ENCODE results near the gene MRPL48. TPM values are rescaled to one million over a fixed set of nuclear protein-coding genes. Genes with fewer than 3 reads are reported as not detected.

Gene MRPL48
- polyA plus RNA-seq, 1 of the 3 experiments (the other 2 are of a cell fraction): 29.2 TPM

- no peak for TF ChIP-seq IRF3 (IDR thresholded peaks at IDR 0.05; ENCODE audit: low read depth, low read length)
Observed at GRCh38 chr11:73866586-73866996, 78.9 kb downstream of the MRPL48 start (continued).

- Histone ChIP-seq H3K4me1 (ENCODE audit: control insufficient read depth in 1 of 2, insufficient read depth in 2 of 2, low read depth in 1 of 2, low read length in 1 of 2) (peaks cover 12 to 13% of the 10 kb centered on the region in 2 experiments), H3K27me3 (ENCODE audit: insufficient read depth) (no peaks in the 10 kb centered on the region), H3K9ac (no peak overlapping the region), H3K36me3 (replicated peaks in 1 of 2; ENCODE audit: control insufficient read depth in 1 of 2, insufficient read depth in 2 of 2, low read length in 1 of 2) (peaks cover 12 to 42% of the 10 kb centered on the region in 2 experiments), H2AFZ (ENCODE audit: low read depth) (no peak overlapping the region), H3F3A (replicated peaks; ENCODE audit: insufficient read depth) (peaks cover 46% of the 10 kb centered on the region), H3K27ac (ENCODE audit: low read depth in 2 of 2, low read length in 1 of 2) (peak overlapping the region; percentile 23 to 60; a peak in 3 of 4 replicates), H3K79me2 (ENCODE audit: insufficient read depth) (peaks cover 18% of the 10 kb centered on the region), H3K4me3 (ENCODE audit: low read depth in 2 of 2, low read length in 1 of 2) (no peak overlapping the region), H3K9me2 (no peaks in the 10 kb centered on the region), H3K9me3 (no peaks in the 10 kb centered on the region), H4K20me1 (ENCODE audit: insufficient read depth) (no peaks in the 10 kb centered on the region), H3K4me2 (no peak overlapping the region)
- 0% methylated on average over 1 of the region's 1 CpG for WGBS (ENCODE audit: low lambda C conversion rate)
- ChIA-PET POLR2A (interaction anchor here (1.1 to 1.4 kb wide), 2 partner anchors 14 to 81 kb away, joined by 3 to 7 read pairs; partner anchors contain the start of gene MRPL48), CTCF (interaction anchor here (0.9 to 1.3 kb wide), 2 partner anchors 9 to 109 kb away, joined by 3 to 6 read pairs; partner anchors contain the start of gene RAB6A)
- peak; percentile 50 for TF ChIP-seq NFIC (IDR thresholded peaks at IDR 0.05; ENCODE audit: borderline replicate concordance)
- TF ChIP-seq RFX5 (IDR thresholded peaks at IDR 0.05; ENCODE audit: low read length): no peak
- no peak for DNase-seq
Observed at GRCh38 chr11:73869332-73869949, 81.8 kb downstream of the MRPL48 start.

- peaks cover 15 to 49% of the 10 kb centered on the region in 2 experiments for H3K36me3 ChIP-seq (replicated peaks in 1 of 2; ENCODE audit: control insufficient read depth in 1 of 2, insufficient read depth in 2 of 2, low read length in 1 of 2)
- ChIA-PET POLR2A (interaction anchor here (1.1 to 1.4 kb wide), 2 partner anchors 15 to 82 kb away, joined by 3 to 7 read pairs; partner anchors contain the start of gene MRPL48), CTCF (interaction anchor here (1.3 kb wide), 1 partner anchor 8 kb away, joined by 6 read pairs; no protein-coding TSS in a partner anchor)
- peaks cover 12 to 15% of the 10 kb centered on the region in 2 experiments for H3K4me1 ChIP-seq (ENCODE audit: control insufficient read depth in 1 of 2, insufficient read depth in 2 of 2, low read depth in 1 of 2, low read length in 1 of 2)
- no peaks in the 10 kb centered on the region for H4K20me1 ChIP-seq (ENCODE audit: insufficient read depth)
- no peaks in the 10 kb centered on the region for H3K9me3 ChIP-seq
- H3K4me2 ChIP-seq: no peak overlapping the region
- DNase-seq: no peak
- peaks cover 45% of the 10 kb centered on the region for H3F3A ChIP-seq (replicated peaks; ENCODE audit: insufficient read depth)
- H3K27ac ChIP-seq (ENCODE audit: low read depth in 2 of 2, low read length in 1 of 2): no peak overlapping the region
- no peak overlapping the region for H3K4me3 ChIP-seq (ENCODE audit: low read depth in 2 of 2, low read length in 1 of 2)
- peaks cover 26% of the 10 kb centered on the region for H3K79me2 ChIP-seq (ENCODE audit: insufficient read depth)
- no peaks in the 10 kb centered on the region for H3K27me3 ChIP-seq (ENCODE audit: insufficient read depth)
- no peaks in the 10 kb centered on the region for H3K9me2 ChIP-seq
- H3K9ac ChIP-seq: no peak overlapping the region
- 95% methylated on average over 3 of the region's 3 CpGs for WGBS (ENCODE audit: low lambda C conversion rate)
- H2AFZ ChIP-seq (ENCODE audit: low read depth): no peak overlapping the region
- TF ChIP-seq EZH2phosphoT487 (IDR thresholded peaks at IDR 0.05; ENCODE audit: borderline replicate concordance, low read depth): no peak
- TF ChIP-seq EP300 (IDR thresholded peaks at IDR 0.05; ENCODE audit: borderline replicate concordance in 1 of 2, low read depth in 1 of 2, low read length in 1 of 2): no peak
- TF ChIP-seq TCF12 (IDR thresholded peaks at IDR 0.05): no peak
- TF ChIP-seq YY1 (IDR thresholded peaks at IDR 0.05; ENCODE audit: low read depth): no peak
- no peak for TF ChIP-seq TEAD4 (IDR thresholded peaks at IDR 0.05; ENCODE audit: borderline replicate concordance, insufficient read depth)
- TF ChIP-seq, protein P1, sequence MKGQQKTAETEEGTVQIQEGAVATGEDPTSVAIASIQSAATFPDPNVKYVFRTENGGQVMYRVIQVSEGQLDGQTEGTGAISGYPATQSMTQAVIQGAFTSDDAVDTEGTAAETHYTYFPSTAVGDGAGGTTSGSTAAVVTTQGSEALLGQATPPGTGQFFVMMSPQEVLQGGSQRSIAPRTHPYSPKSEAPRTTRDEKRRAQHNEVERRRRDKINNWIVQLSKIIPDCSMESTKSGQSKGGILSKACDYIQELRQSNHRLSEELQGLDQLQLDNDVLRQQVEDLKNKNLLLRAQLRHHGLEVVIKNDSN (IDR thresholded peaks at IDR 0.05; ENCODE audit: borderline replicate concordance, low read depth): no peak
- TF ChIP-seq REST (IDR thresholded peaks at IDR 0.05; ENCODE audit: low read depth, low read length): no peak
- no peak for TF ChIP-seq GATA2 (CRISPR knock-in tag; IDR thresholded peaks at IDR 0.05)
- no peak for TF ChIP-seq CHD2 (IDR thresholded peaks at IDR 0.05; ENCODE audit: low read length, partially characterized antibody)
- TF ChIP-seq NRF1 (IDR thresholded peaks at IDR 0.05; ENCODE audit: low read depth, low read length): no peak
- TF ChIP-seq POLR2AphosphoS5 (IDR thresholded peaks at IDR 0.05; ENCODE audit: low read depth, low read length): no peak
- no peak for TF ChIP-seq JUND (IDR thresholded peaks at IDR 0.05)
- TF ChIP-seq ELF1 (IDR thresholded peaks at IDR 0.05): no peak
- no peak for TF ChIP-seq MEF2A (IDR thresholded peaks at IDR 0.05; ENCODE audit: borderline replicate concordance, low read depth)
- TF ChIP-seq IRF3 (IDR thresholded peaks at IDR 0.05; ENCODE audit: low read depth, low read length): no peak
- no peak for TF ChIP-seq FOSL2 (IDR thresholded peaks at IDR 0.05; ENCODE audit: borderline replicate concordance, low read depth)
- TF ChIP-seq SMC3 (IDR thresholded peaks at IDR 0.05; ENCODE audit: low read depth, low read length): no peak
Observed at GRCh38 chr11:73870261-73870660, 82.6 kb downstream of the MRPL48 start.
